GM12878 (cell line): ENCODE measurements around the gene KIR3DL3. TPM values are rescaled to one million over a fixed set of nuclear protein-coding genes. Genes with fewer than 3 reads are reported as not detected.

Experiments used
- ATAC-seq: fragments of 200-7000 bp; cut with Tn5 transposase; 3 replicates; pipeline ENCODE4 v1.9.1; 2020; ENCODE audit warnings: mild to moderate bottlenecking, moderate library complexity
- BruUV-seq: library from RNA; stranded (reverse); fragments of 400-500 nt; replicated peaks from 2 replicates; lab custom pipeline; 2021; lab: Mats Ljungman, UMichigan
- CTCF ChIA-PET: fragments of 300-600 bp; sonication (Branson Sonifier 250); formaldehyde crosslinking; extraction: SDS; loops from one replicate; lab custom pipeline; 2021; ENCODE audit warnings: inconsistent platforms; lab: Yijun Ruan, JAX
- POLR2A ChIA-PET: fragments of 350-600 bp; formaldehyde crosslinking; extraction: SDS; loops from one replicate; lab custom pipeline; 2021; ENCODE audit warnings: inconsistent platforms; lab: Charles Lee
- RAD21 ChIA-PET: fragments of 300-600 bp; sonication (Branson Sonifier 250); formaldehyde crosslinking; loops from one replicate; lab custom pipeline; 2023; ENCODE audit warnings: antibody characterized with exemption; ENCODE audit not compliant: unreplicated experiment; lab: Charles Lee
- SMC1A ChIA-PET: fragments of 300-600 bp; sonication (Branson Sonifier 250); formaldehyde crosslinking; loops from one replicate; lab custom pipeline; 2023; ENCODE audit not compliant: unreplicated experiment, uncharacterized antibody; lab: Charles Lee
- DNase-seq: peaks from one replicate; pipeline ENCODE4 v3.0.0-alpha.2; 2011; ENCODE audit warnings: low read depth, low spot score
- FAIRE-seq: peaks from 3 replicates; lab custom pipeline; 2011; peaks lifted over from hg19 to GRCh38; lab: Jason Lieb, UNC
- H2AFZ ChIP-seq: 2 replicates; pipeline ENCODE4 v1.6.0; 2011; ENCODE audit warnings: low read depth, low read length, control low read depth; ENCODE audit not compliant: control insufficient read depth
- H3K27ac ChIP-seq: 2 replicates; pipeline ENCODE4 v1.5.1; 2011; ENCODE audit warnings: control low read depth; ENCODE audit not compliant: control insufficient read depth, insufficient read depth
- H3K27me3 ChIP-seq, 2 experiments: replicated peaks in 1 of 2; 2 replicates each; pipeline versions ENCODE4 v1.6.0 to v1.6.1; 2011; ENCODE audit warnings: low read length in 1 of 2; ENCODE audit not compliant: control insufficient read depth in 2 of 2, insufficient read depth in 2 of 2
- H3K36me3 ChIP-seq, 2 experiments: 2 replicates each; pipeline ENCODE4 v1.5.1; 2011; ENCODE audit warnings: low read length in 1 of 2; ENCODE audit not compliant: control insufficient read depth in 2 of 2, insufficient read depth in 2 of 2
- H3K4me1 ChIP-seq: 2 replicates; pipeline ENCODE4 v1.6.1; 2011; ENCODE audit warnings: mild to moderate bottlenecking, low read length, moderate library complexity, mixed read lengths; ENCODE audit not compliant: control insufficient read depth, insufficient read depth
- H3K4me2 ChIP-seq: 2 replicates; pipeline ENCODE4 v1.6.0; 2011; ENCODE audit warnings: control low read depth; ENCODE audit not compliant: control insufficient read depth, insufficient read depth
- H3K4me3 ChIP-seq: fragments of 200-600 bp; sonication (generic); 2 replicates; pipeline ENCODE4 v1.5.1; 2016
- H3K79me2 ChIP-seq: 2 replicates; pipeline ENCODE4 v1.6.0; 2011; ENCODE audit warnings: low read length; ENCODE audit not compliant: control insufficient read depth, insufficient read depth
- H3K9ac ChIP-seq: 2 replicates; pipeline ENCODE4 v1.8.0; 2011; ENCODE audit warnings: low read length, control low read depth, mixed read lengths; ENCODE audit not compliant: control insufficient read depth, insufficient read depth
- H3K9me3 ChIP-seq: replicated peaks from 3 replicates; pipeline ENCODE4 v1.5.1; 2011; ENCODE audit warnings: mild to moderate bottlenecking, low read length; ENCODE audit not compliant: control insufficient read depth, insufficient read depth
- H4K20me1 ChIP-seq: 2 replicates; pipeline ENCODE4 v1.6.0; 2011; ENCODE audit not compliant: control insufficient read depth, insufficient read depth
- BCL11A ChIP-seq: IDR thresholded peaks from 2 replicates; pipeline ENCODE4 v1.6.1; 2011; ENCODE audit warnings: low read depth, low read length
- BRCA1 ChIP-seq: IDR thresholded peaks from 2 replicates; pipeline ENCODE4 v1.6.1; 2011; ENCODE audit warnings: low read depth, low read length, improper control_type of control experiment
- EED ChIP-seq: sonication (generic); IDR thresholded peaks from 2 replicates; pipeline ENCODE4 v1.6.1; 2016; ENCODE audit warnings: antibody characterized with exemption, low read depth
- EZH2 ChIP-seq: IDR thresholded peaks from 2 replicates; pipeline ENCODE4 v1.6.1; 2012; ENCODE audit warnings: low read depth, mild to moderate bottlenecking, control low read depth, inconsistent platforms, low read length, borderline replicate concordance; ENCODE audit not compliant: control insufficient read depth
- IRF4 ChIP-seq: IDR thresholded peaks from 2 replicates; pipeline ENCODE4 v1.6.1; 2011; ENCODE audit warnings: low read depth, low read length
- JUND ChIP-seq: IDR thresholded peaks from 2 replicates; pipeline ENCODE4 v1.6.1; 2012; ENCODE audit warnings: low read depth, mild to moderate bottlenecking, low read length, improper control_type of control experiment, moderate library complexity
- SPI1 ChIP-seq: IDR thresholded peaks from 2 replicates; pipeline ENCODE4 v1.6.1; 2011; ENCODE audit warnings: low read depth, mild to moderate bottlenecking, low read length, moderate library complexity, borderline replicate concordance; ENCODE audit not compliant: insufficient read depth
- WRNIP1 ChIP-seq: IDR thresholded peaks from 2 replicates; pipeline ENCODE4 v1.6.1; 2011; ENCODE audit warnings: low read depth, low read length, improper control_type of control experiment, borderline replicate concordance
- ZNF217 ChIP-seq: fragments of 450-650 bp; IDR thresholded peaks from 2 replicates; pipeline ENCODE4 v1.6.1; 2017; ENCODE audit warnings: antibody characterized with exemption, mild to moderate bottlenecking
- ZNF274 ChIP-seq: IDR thresholded peaks from one replicate; pipeline ENCODE4 v1.8.0; 2011; ENCODE audit not compliant: insufficient read length, insufficient read depth
- WGBS: methylation state at CpG from one replicate; pipeline ENCODE4 v1.1.6; 2016; ENCODE audit warnings: low lambda C conversion rate; ENCODE audit not compliant: insufficient replicate concordance, insufficient coverage; ENCODE audit errors: missing lambda C conversion rate; 5-methylcytosine and 5-hydroxymethylcytosine counted together
- in situ Hi-C: fragments of 300-500 bp; cut with MboI; formaldehyde crosslinking; loops from 9 replicates; pipeline ENCODE4 v1.14.3; 2018; ENCODE audit warnings: mixed read lengths
- intact Hi-C: fragments of 100-400 bp; cut with micrococcal nuclease; formaldehyde crosslinking; loops from one replicate; pipeline ENCODE4 v1.14.2; 2022; ENCODE audit not compliant: unreplicated experiment
- polyA plus RNA-seq, 11 experiments: library from polyadenylated mRNA; depleted of rRNA in 4 of 11; unstranded in 6 of 11; stranded (reverse) in 5 of 11; fragments of >200 nt; fragmentation: Nextera tagmentation in 4 of 11; fragmentation: Illumina TruSeq in 1 of 11; extraction: Ambion mirVana in 4 of 11; extraction: Trizol in 1 of 11; gene quantifications; 1 replicate in 1 of 11; 2 replicates in 10 of 11; pipeline versions ENCODE4 v1.2.1 to v1.2.3, GENCODE V29; 2011 to 2016; ENCODE audit warnings: inconsistent platforms in 2 of 11, missing spikeins in 2 of 11, low read depth in 1 of 11
- total RNA-seq, 4 experiments: library from RNA; depleted of rRNA in 3 of 4; stranded (reverse); fragments of >200 nt in 3 of 4; fragmentation: Illumina TruSeq in 1 of 4; extraction: Trizol in 1 of 4; gene quantifications; 2 replicates each; pipeline versions ENCODE4 v1.2.1 to v1.2.3, GENCODE V29; 2013 to 2021
- TF ChIP-seq, protein P1 (sequence below): fragments of 450-650 bp; IDR thresholded peaks from 2 replicates; pipeline ENCODE4 v1.6.1; 2017; ENCODE audit warnings: low read depth, mild to moderate bottlenecking, moderate library complexity
- TF ChIP-seq, protein P2 (sequence below): IDR thresholded peaks from 2 replicates; pipeline ENCODE4 v1.6.1; 2012; ENCODE audit warnings: low read depth, low read length, improper control_type of control experiment
- TF ChIP-seq, protein P3 (sequence below): IDR thresholded peaks from 2 replicates; pipeline ENCODE4 v1.6.1; 2011; ENCODE audit warnings: low read depth, low read length, improper control_type of control experiment, borderline replicate concordance
- TF ChIP-seq, protein P4 (sequence below): fragments of 450-650 bp; IDR thresholded peaks from 2 replicates; pipeline ENCODE4 v1.6.1; 2017; ENCODE audit warnings: antibody characterized with exemption, mild to moderate bottlenecking, moderate library complexity
- TF ChIP-seq, protein P5 (sequence below): fragments of 450-650 bp; IDR thresholded peaks from 2 replicates; pipeline ENCODE4 v1.6.1; 2016; ENCODE audit warnings: mild to moderate bottlenecking

The KIR3DL3 gene
- total and polyA plus RNA-seq, 10 of the 15 experiments (the other 5 are each of a cell fraction or from before 2014, with no cell fraction given) = not detected

DNA sequence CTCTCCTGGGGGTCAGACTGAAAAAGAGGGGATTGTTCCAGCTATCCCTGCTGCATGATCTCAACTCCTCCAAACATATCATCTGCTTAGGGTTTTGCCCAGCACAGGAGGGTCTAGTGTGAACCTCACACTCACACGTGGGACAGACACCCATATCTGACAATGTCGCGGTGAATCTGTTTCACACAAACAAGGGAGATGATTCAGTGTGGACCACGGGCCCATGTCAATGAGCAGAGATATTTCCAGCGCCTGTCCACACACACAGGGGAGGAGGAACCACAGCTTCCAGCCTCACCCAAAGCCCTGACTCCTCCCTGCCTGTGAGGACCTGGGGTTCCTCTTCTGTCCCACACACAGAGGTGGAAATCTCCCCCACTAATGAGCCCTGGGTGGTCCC lies 29.6 kb upstream of the KIR3DL3 start:
- H2AFZ ChIP-seq = no peak overlapping the region
- no peak for DNase-seq
- H3K4me3 ChIP-seq = no peak overlapping the region
- no peaks in the 10 kb centered on the region for H3K79me2 ChIP-seq
- ChIA-PET POLR2A (interaction anchor here (0.7 kb wide), 1 partner anchor 44 kb away, joined by 3 read pairs; no protein-coding TSS in a partner anchor), SMC1A (no interaction called here), RAD21 (no interaction called here), CTCF (interaction anchor here (0.9 kb wide), 1 partner anchor 16 kb away, joined by 3 read pairs; no protein-coding TSS in a partner anchor)
- no peaks in the 10 kb centered on the region for H3K36me3 ChIP-seq
- no peaks in the 10 kb centered on the region for H3K9me3 ChIP-seq
- H3K4me1 ChIP-seq = no peaks in the 10 kb centered on the region
- H4K20me1 ChIP-seq = no peaks in the 10 kb centered on the region
- H3K27me3 ChIP-seq = no peaks in the 10 kb centered on the region
- in situ Hi-C loops = no loop called here
- no peak for ATAC-seq
- no TSS peak for BruUV-seq
- intact Hi-C loops = no loop called here
- no peak overlapping the region for H3K27ac ChIP-seq
- H3K4me2 ChIP-seq = no peak overlapping the region
- no peak overlapping the region for H3K9ac ChIP-seq
- FAIRE-seq = no peak
- WGBS = 39% methylated on average over 5 of the region's 5 CpGs
- TF ChIP-seq, protein P1, sequence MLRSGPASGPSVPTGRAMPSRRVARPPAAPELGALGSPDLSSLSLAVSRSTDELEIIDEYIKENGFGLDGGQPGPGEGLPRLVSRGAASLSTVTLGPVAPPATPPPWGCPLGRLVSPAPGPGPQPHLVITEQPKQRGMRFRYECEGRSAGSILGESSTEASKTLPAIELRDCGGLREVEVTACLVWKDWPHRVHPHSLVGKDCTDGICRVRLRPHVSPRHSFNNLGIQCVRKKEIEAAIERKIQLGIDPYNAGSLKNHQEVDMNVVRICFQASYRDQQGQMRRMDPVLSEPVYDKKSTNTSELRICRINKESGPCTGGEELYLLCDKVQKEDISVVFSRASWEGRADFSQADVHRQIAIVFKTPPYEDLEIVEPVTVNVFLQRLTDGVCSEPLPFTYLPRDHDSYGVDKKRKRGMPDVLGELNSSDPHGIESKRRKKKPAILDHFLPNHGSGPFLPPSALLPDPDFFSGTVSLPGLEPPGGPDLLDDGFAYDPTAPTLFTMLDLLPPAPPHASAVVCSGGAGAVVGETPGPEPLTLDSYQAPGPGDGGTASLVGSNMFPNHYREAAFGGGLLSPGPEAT = no peak
- TF ChIP-seq JUND (no peak), BRCA1 (no peak), ZNF274 (no peak), WRNIP1 (no peak), EZH2 (no peak), EED (no peak), IRF4 (no peak), BCL11A (no peak), ZNF217 (no peak), SPI1 (no peak)
- TF ChIP-seq, protein P2, sequence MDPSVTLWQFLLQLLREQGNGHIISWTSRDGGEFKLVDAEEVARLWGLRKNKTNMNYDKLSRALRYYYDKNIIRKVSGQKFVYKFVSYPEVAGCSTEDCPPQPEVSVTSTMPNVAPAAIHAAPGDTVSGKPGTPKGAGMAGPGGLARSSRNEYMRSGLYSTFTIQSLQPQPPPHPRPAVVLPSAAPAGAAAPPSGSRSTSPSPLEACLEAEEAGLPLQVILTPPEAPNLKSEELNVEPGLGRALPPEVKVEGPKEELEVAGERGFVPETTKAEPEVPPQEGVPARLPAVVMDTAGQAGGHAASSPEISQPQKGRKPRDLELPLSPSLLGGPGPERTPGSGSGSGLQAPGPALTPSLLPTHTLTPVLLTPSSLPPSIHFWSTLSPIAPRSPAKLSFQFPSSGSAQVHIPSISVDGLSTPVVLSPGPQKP = no peak
- TF ChIP-seq, protein P3, sequence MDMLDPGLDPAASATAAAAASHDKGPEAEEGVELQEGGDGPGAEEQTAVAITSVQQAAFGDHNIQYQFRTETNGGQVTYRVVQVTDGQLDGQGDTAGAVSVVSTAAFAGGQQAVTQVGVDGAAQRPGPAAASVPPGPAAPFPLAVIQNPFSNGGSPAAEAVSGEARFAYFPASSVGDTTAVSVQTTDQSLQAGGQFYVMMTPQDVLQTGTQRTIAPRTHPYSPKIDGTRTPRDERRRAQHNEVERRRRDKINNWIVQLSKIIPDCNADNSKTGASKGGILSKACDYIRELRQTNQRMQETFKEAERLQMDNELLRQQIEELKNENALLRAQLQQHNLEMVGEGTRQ = no peak
- TF ChIP-seq, protein P4, sequence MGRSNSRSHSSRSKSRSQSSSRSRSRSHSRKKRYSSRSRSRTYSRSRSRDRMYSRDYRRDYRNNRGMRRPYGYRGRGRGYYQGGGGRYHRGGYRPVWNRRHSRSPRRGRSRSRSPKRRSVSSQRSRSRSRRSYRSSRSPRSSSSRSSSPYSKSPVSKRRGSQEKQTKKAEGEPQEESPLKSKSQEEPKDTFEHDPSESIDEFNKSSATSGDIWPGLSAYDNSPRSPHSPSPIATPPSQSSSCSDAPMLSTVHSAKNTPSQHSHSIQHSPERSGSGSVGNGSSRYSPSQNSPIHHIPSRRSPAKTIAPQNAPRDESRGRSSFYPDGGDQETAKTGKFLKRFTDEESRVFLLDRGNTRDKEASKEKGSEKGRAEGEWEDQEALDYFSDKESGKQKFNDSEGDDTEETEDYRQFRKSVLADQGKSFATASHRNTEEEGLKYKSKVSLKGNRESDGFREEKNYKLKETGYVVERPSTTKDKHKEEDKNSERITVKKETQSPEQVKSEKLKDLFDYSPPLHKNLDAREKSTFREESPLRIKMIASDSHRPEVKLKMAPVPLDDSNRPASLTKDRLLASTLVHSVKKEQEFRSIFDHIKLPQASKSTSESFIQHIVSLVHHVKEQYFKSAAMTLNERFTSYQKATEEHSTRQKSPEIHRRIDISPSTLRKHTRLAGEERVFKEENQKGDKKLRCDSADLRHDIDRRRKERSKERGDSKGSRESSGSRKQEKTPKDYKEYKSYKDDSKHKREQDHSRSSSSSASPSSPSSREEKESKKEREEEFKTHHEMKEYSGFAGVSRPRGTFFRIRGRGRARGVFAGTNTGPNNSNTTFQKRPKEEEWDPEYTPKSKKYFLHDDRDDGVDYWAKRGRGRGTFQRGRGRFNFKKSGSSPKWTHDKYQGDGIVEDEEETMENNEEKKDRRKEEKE = no peak
- TF ChIP-seq, protein P5, sequence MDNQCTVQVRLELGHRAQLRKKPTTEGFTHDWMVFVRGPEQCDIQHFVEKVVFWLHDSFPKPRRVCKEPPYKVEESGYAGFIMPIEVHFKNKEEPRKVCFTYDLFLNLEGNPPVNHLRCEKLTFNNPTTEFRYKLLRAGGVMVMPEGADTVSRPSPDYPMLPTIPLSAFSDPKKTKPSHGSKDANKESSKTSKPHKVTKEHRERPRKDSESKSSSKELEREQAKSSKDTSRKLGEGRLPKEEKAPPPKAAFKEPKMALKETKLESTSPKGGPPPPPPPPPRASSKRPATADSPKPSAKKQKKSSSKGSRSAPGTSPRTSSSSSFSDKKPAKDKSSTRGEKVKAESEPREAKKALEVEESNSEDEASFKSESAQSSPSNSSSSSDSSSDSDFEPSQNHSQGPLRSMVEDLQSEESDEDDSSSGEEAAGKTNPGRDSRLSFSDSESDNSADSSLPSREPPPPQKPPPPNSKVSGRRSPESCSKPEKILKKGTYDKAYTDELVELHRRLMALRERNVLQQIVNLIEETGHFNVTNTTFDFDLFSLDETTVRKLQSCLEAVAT = no peak
